HepG2 (cell line): ENCODE measurements around the gene MBD3L2.

Experiments
- EZH2 ChIP-seq: conservative IDR thresholded peaks from 2 replicates; pipeline ENCODE4 v1.6.1; 2012; ENCODE audit warnings: mild to moderate bottlenecking, low read depth, low read length, moderate library complexity
- KDM1A ChIP-seq: IDR thresholded peaks from 2 replicates; pipeline ENCODE4 v1.6.1; 2016; ENCODE audit warnings: missing compliant biosample characterization
- NFYB ChIP-seq: sonication (generic); formaldehyde crosslinking; IDR thresholded peaks from 2 replicates; pipeline ENCODE4 v1.4.0; 2020; ENCODE audit warnings: missing genetic modification reagents
- POLR2A ChIP-seq, 2 experiments: IDR thresholded peaks; 2 replicates each; pipeline ENCODE4 v1.6.1; 2011; ENCODE audit warnings: low read depth in 2 of 2, low read length in 2 of 2, mild to moderate bottlenecking in 1 of 2, moderate library complexity in 1 of 2; ENCODE audit not compliant: insufficient read depth in 1 of 2
- RNF2 ChIP-seq: fragments of 450-650 bp; conservative IDR thresholded peaks from 2 replicates; pipeline ENCODE4 v1.6.1; 2016; ENCODE audit warnings: low read depth
- TBL1XR1 ChIP-seq: fragments of 150-350 bp; IDR thresholded peaks from 2 replicates; pipeline ENCODE4 v1.6.1; 2014; ENCODE audit warnings: borderline replicate concordance, low read length; ENCODE audit not compliant: partially characterized antibody
- ZNF468 ChIP-seq: sonication (generic); formaldehyde crosslinking; IDR thresholded peaks from 2 replicates; pipeline ENCODE4 v1.8.0; 2022; ENCODE audit warnings: mild to moderate bottlenecking, moderate library complexity, missing genetic modification reagents

DNA sequence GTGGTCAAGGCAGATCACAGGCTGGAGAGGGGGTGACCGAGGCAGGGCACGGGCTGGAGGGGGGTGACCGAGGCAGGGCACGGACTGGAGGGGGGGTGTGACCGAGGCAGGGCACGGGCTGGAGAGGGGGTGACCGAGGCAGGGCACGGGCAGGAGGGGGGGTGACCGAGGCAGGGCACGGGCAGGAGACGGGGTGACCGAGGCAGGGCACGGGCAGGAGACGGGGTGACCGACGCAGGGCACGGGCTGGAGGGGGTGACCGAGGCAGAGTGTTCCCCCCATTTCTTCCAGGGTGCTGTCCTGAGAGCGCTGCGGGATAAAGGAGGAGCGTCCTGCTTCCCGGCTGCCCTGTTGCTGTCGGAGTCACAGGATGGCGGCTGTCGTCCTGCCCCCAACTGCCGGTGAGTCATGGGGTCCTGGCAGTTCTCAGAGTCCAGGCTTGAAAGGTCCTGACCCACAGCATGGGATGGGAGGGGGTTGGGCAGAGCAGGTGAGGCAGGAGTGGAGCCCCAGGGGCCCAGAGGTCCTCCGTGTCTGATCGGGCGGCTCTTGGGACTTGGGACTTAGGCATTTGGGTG, 25.7 kb downstream of the MBD3L2 start:
- TF ChIP-seq POLR2A (IDR thresholded peaks at IDR 0.05; ENCODE audit: insufficient read depth in 1 of 2, low read depth in 2 of 2, low read length in 2 of 2), result no peak
- no peak for TF ChIP-seq RNF2
- no peak for TF ChIP-seq NFYB
- TF ChIP-seq EZH2, result no peak
- TF ChIP-seq TBL1XR1, result no peak
- no peak for TF ChIP-seq ZNF468 (CRISPR knock-in tag)
- TF ChIP-seq KDM1A, result no peak
